A549 (cell line): ENCODE results near the gene NCOR2. TPM values are rescaled to one million over a fixed set of nuclear protein-coding genes. Genes with fewer than 3 reads are reported as not detected.

Experiments
- ATAC-seq, 2 experiments: fragments of 200-7000 bp in 1 of 2; fragments of >200 bp in 1 of 2; cut with Nextera tagmentation in 1 of 2; cut with Tn5 transposase in 1 of 2; 3 replicates each; pipeline versions ENCODE4 v1.8.0 to v1.9.1; 2018 to 2020; ENCODE audit warnings: mild to moderate bottlenecking in 1 of 2, moderate library complexity in 1 of 2
- CTCF ChIA-PET: fragments of 300-600 bp; sonication (Branson Sonifier 250); formaldehyde crosslinking; extraction: SDS; loops from one replicate; lab custom pipeline; 2021; ENCODE audit warnings: antibody characterized with exemption, inconsistent platforms; lab: Yijun Ruan, JAX
- POLR2A ChIA-PET: fragments of 350-600 bp; formaldehyde crosslinking; extraction: SDS; loops from one replicate; lab custom pipeline; 2021; ENCODE audit warnings: antibody characterized with exemption, inconsistent platforms; lab: Yijun Ruan, JAX
- DNase-seq, 2 experiments: peaks; one replicate each; pipeline versions ENCODE4 v3.0.0 to v3.0.0-alpha.2; 2011 to 2016; ENCODE audit warnings: low read depth in 1 of 2, low spot score in 1 of 2
- FAIRE-seq: peaks from 2 replicates; lab custom pipeline; 2011; peaks lifted over from hg19 to GRCh38; lab: Jason Lieb, UNC
- H3K27ac ChIP-seq, 2 experiments: fragments of >200 bp; sonication (Bioruptor Twin); formaldehyde crosslinking; 3 replicates each; pipeline ENCODE4 v1.5.1; 2016 to 2017
- H3K4me1 ChIP-seq: fragments of >200 bp; sonication (Bioruptor Twin); formaldehyde crosslinking; 3 replicates; pipeline ENCODE4 v1.6.1; 2016
- H3K4me2 ChIP-seq: fragments of >200 bp; sonication (Bioruptor Twin); formaldehyde crosslinking; 3 replicates; pipeline ENCODE4 v1.6.1; 2016
- H3K4me3 ChIP-seq: fragments of >200 bp; sonication (Bioruptor Twin); formaldehyde crosslinking; 3 replicates; pipeline ENCODE4 v1.5.1; 2016
- H3K9me3 ChIP-seq: fragments of >200 bp; sonication (Bioruptor Twin); formaldehyde crosslinking; 3 replicates; pipeline ENCODE4 v1.6.1; 2016
- CEBPB ChIP-seq, 2 experiments: fragments of >200 bp in 1 of 2; sonication (Bioruptor Twin) in 1 of 2; formaldehyde crosslinking in 1 of 2; IDR thresholded peaks; 2 replicates each; pipeline ENCODE4 v1.6.1; 2012 to 2016
- CHD2 ChIP-seq: fragments of 150-350 bp; IDR thresholded peaks from 2 replicates; pipeline ENCODE4 v1.6.1; 2014; ENCODE audit warnings: low read length; ENCODE audit not compliant: partially characterized antibody
- CHD4 ChIP-seq: fragments of 200-600 bp; sonication (generic); IDR thresholded peaks from 2 replicates; pipeline ENCODE4 v1.6.1; 2016; ENCODE audit warnings: antibody characterized with exemption, mild to moderate bottlenecking, borderline replicate concordance
- ELK1 ChIP-seq: fragments of 150-350 bp; IDR thresholded peaks from 2 replicates; pipeline ENCODE4 v1.6.1; 2014; ENCODE audit warnings: low read depth, mild to moderate bottlenecking, low read length
- EP300 ChIP-seq, 2 experiments: fragments of >200 bp; sonication (Bioruptor Twin); formaldehyde crosslinking; IDR thresholded peaks; 2 replicates in 1 of 2; 3 replicates in 1 of 2; pipeline ENCODE4 v1.6.1; 2016 to 2017
- FOSB ChIP-seq: fragments of 250-450 bp; sonication (Bioruptor Pico); IDR thresholded peaks from 2 replicates; pipeline ENCODE4 v1.5.0; 2020; ENCODE audit warnings: mild to moderate bottlenecking, moderate library complexity
- FOSL2 ChIP-seq, 2 experiments: fragments of 450-650 bp in 1 of 2; fragments of >200 bp in 1 of 2; sonication (Bioruptor Twin) in 1 of 2; formaldehyde crosslinking; IDR thresholded peaks; 2 replicates each; pipeline versions ENCODE4 v1.5.0 to v1.6.1; 2016 to 2020; ENCODE audit warnings: mild to moderate bottlenecking in 1 of 2, moderate library complexity in 1 of 2
- GATA3 ChIP-seq: IDR thresholded peaks from 2 replicates; pipeline ENCODE4 v1.6.1; 2012; ENCODE audit warnings: borderline replicate concordance
- HEYL ChIP-seq: fragments of 250-450 bp; sonication (Bioruptor Pico); IDR thresholded peaks from 2 replicates; pipeline ENCODE4 v1.8.0; 2021; ENCODE audit warnings: mild to moderate bottlenecking, moderate library complexity
- HOXA7 ChIP-seq: fragments of 250-450 bp; sonication (Bioruptor Pico); IDR thresholded peaks from 2 replicates; pipeline ENCODE4 v1.5.0; 2020; ENCODE audit warnings: mild to moderate bottlenecking, moderate library complexity
- HOXB13 ChIP-seq: fragments of 250-450 bp; sonication (Bioruptor Pico); IDR thresholded peaks from 2 replicates; pipeline ENCODE4 v1.5.0; 2020; ENCODE audit warnings: low read depth, mild to moderate bottlenecking, moderate library complexity
- HOXB5 ChIP-seq: fragments of 250-450 bp; sonication (Bioruptor Pico); IDR thresholded peaks from 2 replicates; pipeline ENCODE4 v1.5.0; 2020; ENCODE audit warnings: mild to moderate bottlenecking, moderate library complexity
- KDM5A ChIP-seq: fragments of 200-600 bp; sonication (generic); IDR thresholded peaks from 2 replicates; pipeline ENCODE4 v1.6.1; 2016; ENCODE audit warnings: antibody characterized with exemption, mild to moderate bottlenecking
- NFE2L2 ChIP-seq: fragments of 150-350 bp; conservative IDR thresholded peaks from 2 replicates; pipeline ENCODE4 v1.6.1; 2014; ENCODE audit warnings: low read length
- NPAS2 ChIP-seq: fragments of 250-450 bp; sonication (Bioruptor Pico); IDR thresholded peaks from 2 replicates; pipeline ENCODE4 v1.8.0; 2022; ENCODE audit warnings: mild to moderate bottlenecking, moderate library complexity, borderline replicate concordance
- PBX3 ChIP-seq: IDR thresholded peaks from 2 replicates; pipeline ENCODE4 v1.6.1; 2012
- RAD21 ChIP-seq, 2 experiments: fragments of >200 bp in 1 of 2; sonication (Bioruptor Twin) in 1 of 2; formaldehyde crosslinking in 1 of 2; IDR thresholded peaks in 1 of 2; conservative IDR thresholded peaks in 1 of 2; 2 replicates in 1 of 2; 3 replicates in 1 of 2; pipeline ENCODE4 v1.6.1; 2012 to 2018; ENCODE audit warnings: inconsistent platforms in 1 of 2
- RARB ChIP-seq: fragments of 250-450 bp; sonication (Bioruptor Pico); IDR thresholded peaks from 2 replicates; pipeline ENCODE4 v1.8.0; 2021; ENCODE audit warnings: mild to moderate bottlenecking, moderate library complexity
- REST ChIP-seq: fragments of 200-600 bp; sonication (generic); IDR thresholded peaks from 2 replicates; pipeline ENCODE4 v1.6.1; 2016; ENCODE audit warnings: antibody characterized with exemption, mild to moderate bottlenecking, moderate library complexity
- RNF2 ChIP-seq: fragments of 200-600 bp; sonication (generic); IDR thresholded peaks from 2 replicates; pipeline ENCODE4 v1.6.1; 2016; ENCODE audit warnings: low read depth, mild to moderate bottlenecking, antibody characterized with exemption, moderate library complexity, borderline replicate concordance
- SMC3 ChIP-seq: fragments of >200 bp; sonication (Bioruptor Twin); formaldehyde crosslinking; IDR thresholded peaks from 3 replicates; pipeline ENCODE4 v1.6.1; 2018; ENCODE audit warnings: inconsistent platforms
- TP53 ChIP-seq: fragments of 250-450 bp; sonication (Bioruptor Pico); IDR thresholded peaks from 2 replicates; pipeline ENCODE4 v1.5.0; 2021; ENCODE audit warnings: mild to moderate bottlenecking, moderate library complexity
- ZC3H11A ChIP-seq: fragments of 450-650 bp; IDR thresholded peaks from 2 replicates; pipeline ENCODE4 v1.6.1; 2014; ENCODE audit warnings: antibody characterized with exemption, mild to moderate bottlenecking
- ZFP36 ChIP-seq: fragments of 450-650 bp; IDR thresholded peaks from 2 replicates; pipeline ENCODE4 v1.6.1; 2014; ENCODE audit warnings: borderline replicate concordance; ENCODE audit not compliant: partially characterized antibody
- ZSCAN20 ChIP-seq: fragments of 250-450 bp; sonication (Bioruptor Pico); IDR thresholded peaks from 2 replicates; pipeline ENCODE4 v1.8.0; 2022; ENCODE audit warnings: mild to moderate bottlenecking, moderate library complexity
- WGBS: methylation state at CpG from one replicate; pipeline ENCODE4 v1.1.6; 2017; ENCODE audit errors: missing lambda C conversion rate; 5-methylcytosine and 5-hydroxymethylcytosine counted together
- polyA plus RNA-seq, 4 experiments: library from polyadenylated mRNA; depleted of rRNA in 3 of 4; stranded (reverse); fragments of >200 nt; fragmentation: RNase III in 1 of 4; extraction: RNeasy Plus Mini Kit Qiagen cat#74134 plus additional on column Dnase treatment in 1 of 4; gene quantifications; 2 replicates in 3 of 4; 3 replicates in 1 of 4; pipeline ENCODE4 v1.2.3, GENCODE V29; 2011 to 2017
- TF ChIP-seq, protein P1 (sequence below): fragments of 250-450 bp; sonication (Bioruptor Pico); IDR thresholded peaks from 2 replicates; pipeline ENCODE4 v1.5.0; 2020; ENCODE audit warnings: low read depth, mild to moderate bottlenecking, moderate library complexity
- TF ChIP-seq, protein P2 (sequence below): IDR thresholded peaks from 2 replicates; pipeline ENCODE4 v1.6.1; 2012
- TF ChIP-seq, protein P3 (sequence below): IDR thresholded peaks from 2 replicates; pipeline ENCODE4 v1.6.1; 2012; ENCODE audit warnings: low read depth, borderline replicate concordance
- TF ChIP-seq, protein P4 (sequence below): fragments of 250-450 bp; sonication (Bioruptor Pico); IDR thresholded peaks from 2 replicates; pipeline ENCODE4 v1.5.0; 2021; ENCODE audit warnings: mild to moderate bottlenecking, moderate library complexity, borderline replicate concordance

NCOR2 gene
- polyA plus RNA-seq, 2 of the 4 experiments (the other 2 are of a cell fraction), result 14.1 to 151 TPM

DNA sequence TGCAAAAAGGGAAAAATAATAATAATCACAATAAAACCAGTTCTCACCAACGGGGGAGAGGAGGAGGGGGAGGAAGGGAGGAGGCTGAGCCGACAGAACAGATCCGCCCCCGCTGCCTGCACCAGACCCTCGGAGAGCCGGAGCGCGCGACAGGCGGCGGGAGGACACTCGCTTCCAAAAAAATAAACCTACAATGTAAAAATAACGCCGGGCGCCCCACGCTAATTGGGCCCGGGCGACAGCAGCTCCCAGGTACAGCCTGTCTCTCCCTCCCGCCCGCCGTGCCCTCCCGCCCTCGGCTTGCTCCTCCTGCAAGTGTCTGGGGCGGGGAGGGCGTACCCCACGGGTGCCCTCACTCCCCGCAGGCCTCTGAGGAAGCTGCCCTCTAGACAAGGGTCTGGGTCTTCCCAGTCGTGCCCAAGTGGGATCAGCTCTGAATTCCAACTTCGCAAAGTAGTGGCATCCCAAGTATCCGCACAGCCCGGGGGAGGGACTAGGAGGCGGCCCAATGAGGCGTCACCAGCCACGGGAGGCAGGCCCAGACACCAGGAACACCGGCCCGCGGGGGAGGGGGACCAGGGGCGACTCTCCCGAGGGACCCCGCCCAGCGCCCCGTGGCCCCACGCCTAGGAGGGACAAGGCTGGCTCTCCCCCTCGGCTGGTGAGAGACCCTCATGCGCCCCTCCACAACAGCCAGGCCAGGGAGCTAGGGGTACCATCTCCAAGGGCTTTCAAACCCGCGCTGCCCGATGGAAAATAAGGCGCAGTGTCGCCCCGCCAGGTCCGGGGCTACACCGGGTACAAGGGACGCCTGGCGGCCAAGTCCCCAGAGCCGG, 1.0 kb downstream of the NCOR2 start:
- Histone ChIP-seq H3K27ac (peak overlapping the region; percentile 89 to 99), H3K4me2 (peak overlapping the region; percentile 92), H3K4me3 (peak overlapping the region; percentile 92), H3K9me3 (no peaks in the 10 kb centered on the region), H3K4me1 (peaks cover 33% of the 10 kb centered on the region)
- POLR2A ChIA-PET, result interaction anchor here (0.7 to 1.2 kb wide), 4 partner anchors 48 to 177 kb away, joined by 3 to 4 read pairs (median 4); no protein-coding TSS in a partner anchor
- WGBS, result 2% methylated on average over 36 of the region's 56 CpGs
- ATAC-seq (peak; percentile 76 to 89), DNase-seq (peak; percentile 81 to 96), FAIRE-seq (no peak)
- CTCF ChIA-PET, result interaction anchor here (0.7 to 1.4 kb wide), 8 partner anchors 12 to 205 kb away, joined by 3 to 4 read pairs (median 3); no protein-coding TSS in a partner anchor
- TF ChIP-seq RNF2 (no peak), FOSB (CRISPR knock-in tag) (no peak), ZFP36 (no peak), HOXB13 (CRISPR knock-in tag) (no peak), ZSCAN20 (CRISPR knock-in tag) (no peak), FOSL2 (IDR thresholded peaks at IDR 0.05) (no peak), FOSL2 (CRISPR knock-in tag; IDR thresholded peaks at IDR 0.05) (no peak), RARB (no peak), PBX3 (no peak), HOXA7 (CRISPR knock-in tag) (no peak), NPAS2 (CRISPR knock-in tag) (no peak), HOXB5 (CRISPR knock-in tag) (no peak), NFE2L2 (no peak), CHD4 (no peak), RAD21 (conservative IDR thresholded peaks at IDR 0.05 in 1 of 2, IDR thresholded peaks at IDR 0.05 in 1 of 2) (0 out of 5 replicates have a peak, but pooled peaks of 1 of the 2 experiments have one; percentile 7), CEBPB (IDR thresholded peaks at IDR 0.05) (no peak), CHD2 (no peak), TP53 (CRISPR knock-in tag) (no peak), HEYL (no peak), GATA3 (0 out of 2 replicates have a peak, but pooled peaks have one; percentile 3), KDM5A (no peak), ELK1 (no peak), ZC3H11A (no peak), SMC3 (0 out of 3 replicates have a peak, but pooled peaks have one; percentile 7), EP300 (IDR thresholded peaks at IDR 0.05) (no peak), REST (no peak)
- TF ChIP-seq, protein P1, sequence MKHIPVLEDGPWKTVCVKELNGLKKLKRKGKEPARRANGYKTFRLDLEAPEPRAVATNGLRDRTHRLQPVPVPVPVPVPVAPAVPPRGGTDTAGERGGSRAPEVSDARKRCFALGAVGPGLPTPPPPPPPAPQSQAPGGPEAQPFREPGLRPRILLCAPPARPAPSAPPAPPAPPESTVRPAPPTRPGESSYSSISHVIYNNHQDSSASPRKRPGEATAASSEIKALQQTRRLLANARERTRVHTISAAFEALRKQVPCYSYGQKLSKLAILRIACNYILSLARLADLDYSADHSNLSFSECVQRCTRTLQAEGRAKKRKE (CRISPR knock-in tag), result no peak
- TF ChIP-seq, protein P2, sequence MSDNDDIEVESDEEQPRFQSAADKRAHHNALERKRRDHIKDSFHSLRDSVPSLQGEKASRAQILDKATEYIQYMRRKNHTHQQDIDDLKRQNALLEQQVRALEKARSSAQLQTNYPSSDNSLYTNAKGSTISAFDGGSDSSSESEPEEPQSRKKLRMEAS, result no peak; the same call in 1 of the 2 replicates
- TF ChIP-seq, protein P3, sequence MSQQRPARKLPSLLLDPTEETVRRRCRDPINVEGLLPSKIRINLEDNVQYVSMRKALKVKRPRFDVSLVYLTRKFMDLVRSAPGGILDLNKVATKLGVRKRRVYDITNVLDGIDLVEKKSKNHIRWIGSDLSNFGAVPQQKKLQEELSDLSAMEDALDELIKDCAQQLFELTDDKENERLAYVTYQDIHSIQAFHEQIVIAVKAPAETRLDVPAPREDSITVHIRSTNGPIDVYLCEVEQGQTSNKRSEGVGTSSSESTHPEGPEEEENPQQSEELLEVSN, result no peak; the same call in 1 of the 2 replicates
- TF ChIP-seq, protein P4, sequence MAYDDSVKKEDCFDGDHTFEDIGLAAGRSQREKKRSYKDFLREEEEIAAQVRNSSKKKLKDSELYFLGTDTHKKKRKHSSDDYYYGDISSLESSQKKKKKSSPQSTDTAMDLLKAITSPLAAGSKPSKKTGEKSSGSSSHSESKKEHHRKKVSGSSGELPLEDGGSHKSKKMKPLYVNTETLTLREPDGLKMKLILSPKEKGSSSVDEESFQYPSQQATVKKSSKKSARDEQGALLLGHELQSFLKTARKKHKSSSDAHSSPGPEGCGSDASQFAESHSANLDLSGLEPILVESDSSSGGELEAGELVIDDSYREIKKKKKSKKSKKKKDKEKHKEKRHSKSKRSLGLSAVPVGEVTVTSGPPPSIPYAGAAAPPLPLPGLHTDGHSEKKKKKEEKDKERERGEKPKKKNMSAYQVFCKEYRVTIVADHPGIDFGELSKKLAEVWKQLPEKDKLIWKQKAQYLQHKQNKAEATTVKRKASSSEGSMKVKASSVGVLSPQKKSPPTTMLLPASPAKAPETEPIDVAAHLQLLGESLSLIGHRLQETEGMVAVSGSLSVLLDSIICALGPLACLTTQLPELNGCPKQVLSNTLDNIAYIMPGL, result no peak
